Measurements from ENCODE around the gene VAV2.
A peak's percentile ranks its signal among the peaks of the same experiment; 100 is the strongest.

The VAV2 gene

GRCh38 chr9:133733796-133734533 lies 258.2 kb downstream of the VAV2 start:
- no peak for TF ChIP-seq CTCF (conservative IDR thresholded peaks at IDR 0.05; ENCODE audit: low read depth)
- ChIA-PET POLR2A (ENCODE audit: low non-redundant PET) (no interaction called here), CTCF (interaction anchor here (0.6 to 3.0 kb wide), 3 partner anchors 9 to 242 kb away, joined by 4 to 19 read pairs (median 4); no protein-coding TSS in a partner anchor)
- no peak overlapping the region for H3K27ac ChIP-seq
- DNase-seq (ENCODE audit: low spot score), result no peak

GRCh38 chr9:133733421-133733795 lies 258.7 kb downstream of the VAV2 start:
- no peak for DNase-seq (ENCODE audit: low spot score)
- CTCF ChIA-PET, result interaction anchor here (1.4 to 3.0 kb wide), 2 partner anchors 9 to 15 kb away, joined by 4 to 19 read pairs; no protein-coding TSS in a partner anchor
- H3K27ac ChIP-seq, result no peak overlapping the region
- no peak for TF ChIP-seq CTCF (conservative IDR thresholded peaks at IDR 0.05; ENCODE audit: low read depth)
- POLR2A ChIA-PET (ENCODE audit: low non-redundant PET), result no interaction called here

- no peak overlapping the region for H3K27ac ChIP-seq
- CTCF ChIA-PET, result interaction anchor here (1.4 to 3.0 kb wide), 2 partner anchors 10 to 14 kb away, joined by 4 to 19 read pairs; no protein-coding TSS in a partner anchor
- DNase-seq (ENCODE audit: low spot score), result no peak
- POLR2A ChIA-PET (ENCODE audit: low non-redundant PET), result no interaction called here
- no peak for TF ChIP-seq CTCF (conservative IDR thresholded peaks at IDR 0.05; ENCODE audit: low read depth)
Observed at GRCh38 chr9:133732639-133733408, 259.3 kb downstream of the VAV2 start.

- peak; percentile 97 for DNase-seq (ENCODE audit: low spot score)
- no peak overlapping the region for H3K27ac ChIP-seq
- TF ChIP-seq CTCF (conservative IDR thresholded peaks at IDR 0.05; ENCODE audit: low read depth), result no peak
- ChIA-PET CTCF (interaction anchor here (1.1 to 3.0 kb wide), 2 partner anchors 11 kb away, joined by 4 to 19 read pairs; no protein-coding TSS in a partner anchor), POLR2A (ENCODE audit: low non-redundant PET) (no interaction called here)
Observed at GRCh38 chr9:133731876-133732638, 260.1 kb downstream of the VAV2 start.

- ChIA-PET POLR2A (ENCODE audit: low non-redundant PET) (interaction anchor here (0.7 kb wide), 1 partner anchor 315 kb away, joined by 3 read pairs; no protein-coding TSS in a partner anchor), CTCF (interaction anchor here (1.1 kb wide), 1 partner anchor 12 kb away, joined by 4 read pairs; no protein-coding TSS in a partner anchor)
- no peak for DNase-seq (ENCODE audit: low spot score)
- no peak for TF ChIP-seq CTCF (conservative IDR thresholded peaks at IDR 0.05; ENCODE audit: low read depth)
- no peak overlapping the region for H3K27ac ChIP-seq
Observed at GRCh38 chr9:133730994-133731715, 261.0 kb downstream of the VAV2 start.

All from RWPE1 (cell line).